CD4-positive, alpha-beta T cell treated with Interleukin-2 at 100 ng/mL for 4 hours (primary cell): Measurements from ENCODE around the gene TSPOAP1.

Experiments used
- DNase-seq: peaks from one replicate; pipeline ENCODE4 v3.0.0-alpha.2; 2020; ENCODE audit warnings: low spot score

TSPOAP1 gene

GRCh38 chr17:58339755-58340404, 11.3 kb upstream of the TSPOAP1 start:
- DNase-seq, result peak; percentile 47

- peak; percentile 34 for DNase-seq
Observed at GRCh38 chr17:58338841-58339754, 10.5 kb upstream of the TSPOAP1 start.

- DNase-seq, result no peak
Observed at GRCh38 chr17:58338454-58338840, 9.9 kb upstream of the TSPOAP1 start.

- DNase-seq, result peak; percentile 95
Observed at GRCh38 chr17:58337600-58338453, 9.2 kb upstream of the TSPOAP1 start.

GRCh38 chr17:58337210-58337599, 8.6 kb upstream of the TSPOAP1 start:
- peak; percentile 56 for DNase-seq

- DNase-seq, result no peak
Observed at GRCh38 chr17:58336456-58337209, 8.0 kb upstream of the TSPOAP1 start.

GRCh38 chr17:58335779-58336455, 7.3 kb upstream of the TSPOAP1 start:
- peak; percentile 81 for DNase-seq

GRCh38 chr17:58335061-58335731, 6.6 kb upstream of the TSPOAP1 start:
- peak; percentile 35 for DNase-seq

- DNase-seq, result no peak
Observed at GRCh38 chr17:58334661-58335060, 6.1 kb upstream of the TSPOAP1 start.

GRCh38 chr17:58334256-58334655, 5.7 kb upstream of the TSPOAP1 start:
- DNase-seq, result no peak

GRCh38 chr17:58333736-58334207, 5.2 kb upstream of the TSPOAP1 start:
- DNase-seq, result peak; percentile 27

- peak; percentile 40 for DNase-seq
Observed at GRCh38 chr17:58332778-58333735, 4.5 kb upstream of the TSPOAP1 start.

GRCh38 chr17:58331815-58332777, 3.5 kb upstream of the TSPOAP1 start:
- DNase-seq, result peak; percentile 93

GRCh38 chr17:58330997-58331814, 2.6 kb upstream of the TSPOAP1 start:
- peak; percentile 85 for DNase-seq

GRCh38 chr17:58330538-58330996, 2.0 kb upstream of the TSPOAP1 start:
- DNase-seq, result no peak

GRCh38 chr17:58329810-58330537, 1.4 kb upstream of the TSPOAP1 start:
- peak; percentile 67 for DNase-seq
